Endothelial cell of umbilical vein (primary cell): ENCODE results near the gene ZNHIT2. TPM values are rescaled to one million over a fixed set of nuclear protein-coding genes. Genes with fewer than 3 reads are reported as not detected.

Experiments
- BruUV-seq: library from RNA; stranded (reverse); fragments of 400-500 nt; replicated peaks from 2 replicates; lab custom pipeline; 2021; lab: Mats Ljungman, UMichigan
- CTCF ChIA-PET: fragments of 300-600, 350-600 bp; sonication (Branson Sonifier 250); formaldehyde crosslinking; loops from one replicate; lab custom pipeline; 2021; ENCODE audit warnings: antibody characterized with exemption, inconsistent platforms; lab: Charles Lee
- POLR2A ChIA-PET: fragments of 300-600, 350-600 bp; sonication (Branson Sonifier 250); formaldehyde crosslinking; loops from one replicate; lab custom pipeline; 2021; ENCODE audit warnings: antibody characterized with exemption, inconsistent platforms; lab: Charles Lee
- DNase-seq: peaks from one replicate; pipeline ENCODE4 v3.0.0-alpha.2; 2011; ENCODE audit warnings: low read depth, low spot score
- FAIRE-seq: peaks from 2 replicates; lab custom pipeline; 2011; peaks lifted over from hg19 to GRCh38; lab: Jason Lieb, UNC
- H2AFZ ChIP-seq: 2 replicates; pipeline ENCODE4 v1.6.0; 2012; ENCODE audit warnings: low read depth, low read length, control low read depth, inconsistent platforms
- H3K27ac ChIP-seq: 2 replicates; pipeline ENCODE4 v1.5.1; 2011; ENCODE audit warnings: low read depth, mild to moderate bottlenecking, control low read depth, low read length, moderate library complexity; ENCODE audit not compliant: insufficient read depth
- H3K27me3 ChIP-seq, 2 experiments: 2 replicates each; pipeline versions ENCODE4 v1.6.0 to v1.6.1; 2011; ENCODE audit warnings: low read length in 2 of 2, mixed read lengths in 1 of 2; ENCODE audit not compliant: control insufficient read depth in 2 of 2, insufficient read depth in 2 of 2
- H3K36me3 ChIP-seq, 2 experiments: 2 replicates in 1 of 2; 3 replicates in 1 of 2; pipeline ENCODE4 v1.5.1; 2011; ENCODE audit warnings: low read length in 2 of 2, mild to moderate bottlenecking in 1 of 2, moderate library complexity in 1 of 2; ENCODE audit not compliant: control insufficient read depth in 2 of 2, insufficient read depth in 2 of 2; ENCODE audit errors: extremely low read depth in 1 of 2
- H3K4me1 ChIP-seq: 3 replicates; pipeline ENCODE4 v1.5.1; 2011; ENCODE audit warnings: mild to moderate bottlenecking, low read length; ENCODE audit not compliant: control insufficient read depth, insufficient read depth; ENCODE audit errors: extremely low read depth
- H3K4me2 ChIP-seq: 2 replicates; pipeline ENCODE4 v1.6.1; 2011; ENCODE audit warnings: low read length, control low read depth, mixed read lengths; ENCODE audit not compliant: insufficient read depth
- H3K4me3 ChIP-seq, 3 experiments: fragments of 200-600 bp in 1 of 3; sonication (generic), shearing (Covaris generic) in 1 of 3; replicated peaks in 1 of 3; 2 replicates each; pipeline ENCODE4 v1.5.1; 2011 to 2016; ENCODE audit warnings: control low read depth in 3 of 3, low read length in 3 of 3, mild to moderate bottlenecking in 2 of 3, inconsistent platforms in 1 of 3, low read depth in 1 of 3, moderate library complexity in 1 of 3; ENCODE audit not compliant: insufficient read depth in 1 of 3
- H3K79me2 ChIP-seq: 2 replicates; pipeline ENCODE4 v1.6.0; 2012; ENCODE audit warnings: low read length, inconsistent platforms; ENCODE audit not compliant: control insufficient read depth, insufficient read depth
- H3K9ac ChIP-seq: replicated peaks from 2 replicates; pipeline ENCODE3; 2011; ENCODE audit warnings: low read length, control low read depth; ENCODE audit not compliant: insufficient read depth; ENCODE audit errors: extremely low read depth
- H3K9me1 ChIP-seq: replicated peaks from 3 replicates; pipeline ENCODE4 v1.6.0; 2011; ENCODE audit warnings: mild to moderate bottlenecking, low read length; ENCODE audit not compliant: control insufficient read depth, insufficient read depth; ENCODE audit errors: extremely low read depth
- H3K9me3 ChIP-seq: replicated peaks from 2 replicates; pipeline ENCODE4 v1.5.1; 2012; ENCODE audit warnings: low read length, inconsistent platforms; ENCODE audit not compliant: control insufficient read depth, insufficient read depth
- H4K20me1 ChIP-seq: replicated peaks from 2 replicates; pipeline ENCODE3; 2011; ENCODE audit warnings: mild to moderate bottlenecking, low read length; ENCODE audit not compliant: control insufficient read depth, insufficient read depth; ENCODE audit errors: extremely low read depth
- EZH2 ChIP-seq: IDR thresholded peaks from 2 replicates; pipeline ENCODE4 v1.6.1; 2012; ENCODE audit warnings: borderline replicate concordance, low read depth, mild to moderate bottlenecking, moderate library complexity, low read length, inconsistent platforms; ENCODE audit not compliant: severe bottlenecking
- FOS ChIP-seq: IDR thresholded peaks from 2 replicates; pipeline ENCODE4 v1.6.1; 2011; ENCODE audit warnings: mild to moderate bottlenecking, low read length, moderate library complexity, borderline replicate concordance; ENCODE audit not compliant: insufficient read depth
- GATA2 ChIP-seq: IDR thresholded peaks from 2 replicates; pipeline ENCODE4 v1.7.0; 2011; ENCODE audit warnings: low read depth, mild to moderate bottlenecking, moderate library complexity, mixed read lengths, low read length; ENCODE audit not compliant: insufficient read length, insufficient read depth
- JUN ChIP-seq: IDR thresholded peaks from 2 replicates; pipeline ENCODE4 v1.6.1; 2011; ENCODE audit warnings: borderline replicate concordance, low read depth; ENCODE audit not compliant: insufficient read length, insufficient read depth
- MYC ChIP-seq: IDR thresholded peaks from one replicate; pipeline ENCODE4 v1.6.1; 2011; ENCODE audit warnings: mild to moderate bottlenecking, low read depth, low read length
- POLR2A ChIP-seq: IDR thresholded peaks from 2 replicates; pipeline ENCODE4 v1.6.1; 2012; ENCODE audit warnings: low read depth, mild to moderate bottlenecking, control low read depth, low read length
- POLR2AphosphoS5 ChIP-seq: IDR thresholded peaks from 2 replicates; pipeline ENCODE4 v1.6.1; 2012; ENCODE audit warnings: low read depth, mild to moderate bottlenecking, control low read depth, low read length, moderate library complexity; ENCODE audit not compliant: insufficient read depth
- dilution Hi-C: fragments of 300-500 bp; cut with MboI; formaldehyde crosslinking; loops from one replicate; pipeline ENCODE4 v1.15.0; 2019; ENCODE audit warnings: low sequenced_read_pairs; ENCODE audit not compliant: extremely low pct_ligation_motif_present
- intact Hi-C: fragments of 100-400 bp; cut with micrococcal nuclease; formaldehyde crosslinking; loops from one replicate; pipeline ENCODE4 v1.10.0; 2022
- polyA plus RNA-seq, 4 experiments: library from polyadenylated mRNA; depleted of rRNA in 3 of 4; stranded (reverse) in 3 of 4; unstranded in 1 of 4; fragments of >200 nt; gene quantifications; 2 replicates each; pipeline versions ENCODE4 v1.2.1 to v1.2.3, GENCODE V29; 2011 to 2012; ENCODE audit warnings: missing spikeins in 1 of 4
- total RNA-seq: library from RNA; stranded (reverse); gene quantifications from 2 replicates; pipeline ENCODE4 v1.2.3, GENCODE V29; 2021
- TF ChIP-seq, protein P1 (sequence below), 2 donors: IDR thresholded peaks; 1 replicate in 1 of 2; 2 replicates in 1 of 2; pipeline ENCODE4 v1.5.1; 2011; ENCODE audit warnings: low read length in 2 of 2, mild to moderate bottlenecking in 2 of 2, moderate library complexity in 2 of 2, control low read depth in 1 of 2, inconsistent platforms in 1 of 2, low read depth in 1 of 2; ENCODE audit not compliant: insufficient read depth in 1 of 2; ENCODE audit errors: extremely low read depth in 1 of 2
- TF ChIP-seq, protein P2 (sequence below): IDR thresholded peaks from 2 replicates; pipeline ENCODE4 v1.6.1; 2011; ENCODE audit not compliant: insufficient read depth, insufficient read length

The ZNHIT2 gene
- total and polyA plus RNA-seq, 2 donors (not counting 3 experiments of a cell fraction or from before 2014, with no cell fraction given): 7.1 to 9.0 TPM

DNA sequence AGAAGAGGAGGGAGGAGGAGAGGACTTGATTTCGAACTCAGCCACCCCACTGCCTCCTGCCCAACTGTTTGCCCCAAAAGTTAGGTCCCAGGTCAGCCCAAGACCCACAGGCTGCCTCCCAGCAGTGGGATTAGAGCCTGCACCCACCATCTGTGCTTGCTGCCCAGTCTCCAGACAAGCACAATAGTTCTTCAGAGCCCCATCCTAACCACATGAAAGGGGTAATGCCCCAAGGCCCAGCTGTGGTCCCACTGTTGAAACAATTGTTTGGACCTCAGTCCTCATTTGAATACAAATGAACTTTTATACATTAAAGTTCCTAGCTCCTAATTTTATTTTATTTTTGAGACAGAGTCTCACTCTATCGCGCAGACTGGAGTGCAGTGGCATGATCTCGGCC, 26.9 kb downstream of the ZNHIT2 start:
- Histone ChIP-seq H3K9ac (no peak overlapping the region), H3K4me3 (no peak overlapping the region), H3K9me3 (no peaks in the 10 kb centered on the region), H4K20me1 (no peaks in the 10 kb centered on the region), H3K4me1 (peaks cover under 1% of the 10 kb centered on the region), H3K4me2 (no peak overlapping the region), H3K27me3 (no peaks in the 10 kb centered on the region), H3K79me2 (no peaks in the 10 kb centered on the region), H3K9me1 (no peaks in the 10 kb centered on the region), H3K36me3 (peaks cover 5 to 28% of the 10 kb centered on the region in 2 experiments), H3K27ac (no peak overlapping the region), H2AFZ (no peak overlapping the region)
- TF ChIP-seq FOS (no peak), JUN (no peak), POLR2A (no peak), GATA2 (no peak), POLR2AphosphoS5 (no peak), MYC (no peak), EZH2 (no peak)
- TF ChIP-seq, protein P1, sequence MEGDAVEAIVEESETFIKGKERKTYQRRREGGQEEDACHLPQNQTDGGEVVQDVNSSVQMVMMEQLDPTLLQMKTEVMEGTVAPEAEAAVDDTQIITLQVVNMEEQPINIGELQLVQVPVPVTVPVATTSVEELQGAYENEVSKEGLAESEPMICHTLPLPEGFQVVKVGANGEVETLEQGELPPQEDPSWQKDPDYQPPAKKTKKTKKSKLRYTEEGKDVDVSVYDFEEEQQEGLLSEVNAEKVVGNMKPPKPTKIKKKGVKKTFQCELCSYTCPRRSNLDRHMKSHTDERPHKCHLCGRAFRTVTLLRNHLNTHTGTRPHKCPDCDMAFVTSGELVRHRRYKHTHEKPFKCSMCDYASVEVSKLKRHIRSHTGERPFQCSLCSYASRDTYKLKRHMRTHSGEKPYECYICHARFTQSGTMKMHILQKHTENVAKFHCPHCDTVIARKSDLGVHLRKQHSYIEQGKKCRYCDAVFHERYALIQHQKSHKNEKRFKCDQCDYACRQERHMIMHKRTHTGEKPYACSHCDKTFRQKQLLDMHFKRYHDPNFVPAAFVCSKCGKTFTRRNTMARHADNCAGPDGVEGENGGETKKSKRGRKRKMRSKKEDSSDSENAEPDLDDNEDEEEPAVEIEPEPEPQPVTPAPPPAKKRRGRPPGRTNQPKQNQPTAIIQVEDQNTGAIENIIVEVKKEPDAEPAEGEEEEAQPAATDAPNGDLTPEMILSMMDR (IDR thresholded peaks at IDR 0.05; ENCODE audit: extremely low read depth in 1 of 2, insufficient read depth in 1 of 2, low read depth in 1 of 2, low read length in 2 of 2): no peak
- TF ChIP-seq, protein P2, sequence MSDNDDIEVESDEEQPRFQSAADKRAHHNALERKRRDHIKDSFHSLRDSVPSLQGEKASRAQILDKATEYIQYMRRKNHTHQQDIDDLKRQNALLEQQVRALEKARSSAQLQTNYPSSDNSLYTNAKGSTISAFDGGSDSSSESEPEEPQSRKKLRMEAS: no peak
- no TSS peak for BruUV-seq
- intact Hi-C loops: no loop called here
- ChIA-PET CTCF (interaction anchor here (1.0 to 1.7 kb wide), 3 partner anchors 15 to 203 kb away, joined by 3 to 4 read pairs (median 3); partner anchors contain the start of gene TM7SF2), POLR2A (no interaction called here)
- FAIRE-seq (no peak), DNase-seq (no peak)
- dilution Hi-C loops: no loop called here
